Measurements from ENCODE around the gene APBB1.

Gene APBB1

GRCh38 chr11:6389905-6390717 lies 28.8 kb downstream of the APBB1 start, which contains the start of gene SMPD1:
TSS of gene SMPD1 (plus strand) at chr11:6390474. CDS start at chr11:6390599, 125 bp downstream.
- peak; percentile 93 for DNase-seq

GRCh38 chr11:6388748-6389147 lies 30.1 kb downstream of the APBB1 start:
- DNase-seq: no peak

GRCh38 chr11:6387811-6388599 lies 30.9 kb downstream of the APBB1 start:
- DNase-seq: no peak

- DNase-seq: no peak
Observed at GRCh38 chr11:6385046-6385777, 33.7 kb downstream of the APBB1 start.

GRCh38 chr11:6378640-6378989 lies 40.3 kb downstream of the APBB1 start:
- no peak for DNase-seq

GRCh38 chr11:6377902-6378639 lies 40.8 kb downstream of the APBB1 start:
- DNase-seq: no peak

GRCh38 chr11:6371825-6372224 lies 47.1 kb downstream of the APBB1 start:
- no peak for DNase-seq

DNA sequence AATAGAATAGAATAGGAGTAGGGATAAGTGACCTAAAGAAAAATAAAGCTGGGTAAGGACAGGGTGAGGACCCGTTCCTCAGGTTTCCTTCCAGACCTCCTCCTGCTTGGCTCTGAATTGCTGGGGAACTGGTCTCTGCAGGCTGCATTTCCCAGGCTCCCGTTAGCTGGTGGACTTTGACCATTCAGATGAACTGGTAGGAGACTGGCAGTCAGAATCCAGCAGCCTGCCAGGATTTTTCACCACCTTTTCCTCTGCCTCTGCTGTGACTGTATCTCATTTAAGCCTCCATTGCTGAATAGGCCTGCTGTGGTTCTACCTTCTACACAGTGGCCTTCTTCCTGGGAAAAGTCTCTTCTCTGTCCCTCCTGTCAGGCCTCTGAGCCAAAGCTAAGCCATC lies 53.2 kb downstream of the APBB1 start:
- DNase-seq: no peak

DNA sequence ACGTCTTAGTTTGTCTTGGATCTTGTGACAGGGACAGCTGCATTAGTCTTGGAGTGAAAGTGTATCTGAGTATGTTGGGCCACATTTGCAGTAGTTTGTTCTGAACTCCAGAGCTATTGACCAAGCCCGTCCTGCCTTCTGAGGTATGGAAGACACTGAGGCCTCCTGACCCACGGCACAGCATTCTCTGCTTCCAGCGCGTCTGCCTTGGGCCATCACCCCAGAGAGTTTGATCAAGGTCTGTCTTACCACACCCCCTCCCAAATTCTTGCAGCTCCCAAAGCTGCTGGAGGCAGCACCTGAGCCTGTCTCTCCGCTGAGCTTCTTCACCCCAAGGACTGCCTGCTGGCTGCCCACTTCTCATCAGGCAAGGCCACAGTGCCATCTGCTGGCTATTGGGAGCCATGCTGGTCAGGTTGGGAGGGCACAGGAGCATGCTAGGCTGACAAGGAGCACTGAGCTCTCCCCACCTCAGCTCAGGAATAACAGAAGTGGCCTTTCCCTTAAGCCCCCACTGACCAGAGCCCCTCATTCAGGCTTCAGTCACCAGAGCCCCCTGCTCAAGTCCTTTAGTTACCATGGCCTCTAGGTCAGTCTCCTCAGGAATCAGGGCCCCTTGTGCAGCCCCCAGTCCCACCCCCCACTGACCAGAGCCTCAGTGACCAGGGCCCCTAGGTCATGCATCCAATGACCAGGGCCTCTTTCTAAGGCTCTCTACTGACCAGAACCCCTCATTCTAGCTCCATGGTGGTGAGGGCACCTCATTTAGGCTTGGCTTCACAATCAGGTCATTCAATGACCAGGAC lies 55.8 kb downstream of the APBB1 start:
- DNase-seq: peak; percentile 78

DNA sequence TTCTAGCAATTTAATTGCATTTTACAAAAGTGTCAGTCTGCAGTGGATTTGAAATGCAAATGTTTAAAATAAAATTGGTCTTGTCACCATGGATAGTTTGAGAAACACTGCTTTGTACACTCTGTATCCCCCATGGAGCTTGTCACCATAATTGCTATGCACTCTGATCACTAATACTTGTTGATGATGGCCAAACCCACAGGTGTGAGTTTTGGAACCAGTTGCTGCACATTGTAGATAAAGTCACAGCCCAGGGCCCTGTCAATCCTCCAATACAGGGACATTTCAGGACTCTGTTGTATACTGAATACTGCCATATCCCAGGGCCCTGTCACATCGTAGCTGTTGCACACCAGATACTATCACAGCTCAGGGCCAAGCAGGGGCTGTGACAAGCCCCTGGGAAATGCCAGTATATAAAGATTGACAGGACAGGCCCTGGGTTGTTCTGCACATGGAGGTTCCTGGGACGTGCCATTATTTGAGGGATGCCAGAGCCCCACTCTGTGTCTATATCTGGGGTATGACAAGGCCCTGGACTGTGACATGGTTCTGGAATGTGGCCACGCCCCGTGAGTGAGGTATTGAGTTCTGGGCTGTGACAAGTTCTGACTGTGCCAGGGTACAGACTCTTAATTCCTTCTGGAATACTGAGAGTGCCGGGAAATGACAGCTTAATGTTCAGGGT lies 56.6 kb downstream of the APBB1 start:
- no peak for DNase-seq

DNA sequence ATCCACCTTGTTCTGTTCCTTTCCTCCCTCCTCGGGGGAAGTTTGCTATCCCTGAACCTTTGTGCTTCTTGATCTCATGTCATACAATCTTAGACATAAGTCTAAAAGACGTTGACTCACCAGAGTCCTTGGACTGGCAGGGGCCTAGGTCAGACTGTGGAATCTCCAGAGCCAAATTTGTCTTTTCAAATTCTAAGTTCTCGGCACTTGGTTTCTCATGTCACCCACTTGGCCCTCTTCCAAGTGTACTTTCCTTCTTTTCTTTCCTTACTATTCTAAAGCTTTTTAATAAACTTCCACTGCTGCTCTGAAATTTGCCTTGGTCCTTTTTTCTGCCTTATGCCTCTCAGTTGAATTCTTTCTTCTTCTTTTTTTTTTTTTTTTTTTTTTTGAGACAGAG lies 58.7 kb downstream of the APBB1 start:
- no peak for DNase-seq

GRCh38 chr11:6357222-6357621 lies 61.7 kb downstream of the APBB1 start:
- DNase-seq: peak; percentile 61

GRCh38 chr11:6356503-6357055 lies 62.3 kb downstream of the APBB1 start:
- DNase-seq: no peak

DNA sequence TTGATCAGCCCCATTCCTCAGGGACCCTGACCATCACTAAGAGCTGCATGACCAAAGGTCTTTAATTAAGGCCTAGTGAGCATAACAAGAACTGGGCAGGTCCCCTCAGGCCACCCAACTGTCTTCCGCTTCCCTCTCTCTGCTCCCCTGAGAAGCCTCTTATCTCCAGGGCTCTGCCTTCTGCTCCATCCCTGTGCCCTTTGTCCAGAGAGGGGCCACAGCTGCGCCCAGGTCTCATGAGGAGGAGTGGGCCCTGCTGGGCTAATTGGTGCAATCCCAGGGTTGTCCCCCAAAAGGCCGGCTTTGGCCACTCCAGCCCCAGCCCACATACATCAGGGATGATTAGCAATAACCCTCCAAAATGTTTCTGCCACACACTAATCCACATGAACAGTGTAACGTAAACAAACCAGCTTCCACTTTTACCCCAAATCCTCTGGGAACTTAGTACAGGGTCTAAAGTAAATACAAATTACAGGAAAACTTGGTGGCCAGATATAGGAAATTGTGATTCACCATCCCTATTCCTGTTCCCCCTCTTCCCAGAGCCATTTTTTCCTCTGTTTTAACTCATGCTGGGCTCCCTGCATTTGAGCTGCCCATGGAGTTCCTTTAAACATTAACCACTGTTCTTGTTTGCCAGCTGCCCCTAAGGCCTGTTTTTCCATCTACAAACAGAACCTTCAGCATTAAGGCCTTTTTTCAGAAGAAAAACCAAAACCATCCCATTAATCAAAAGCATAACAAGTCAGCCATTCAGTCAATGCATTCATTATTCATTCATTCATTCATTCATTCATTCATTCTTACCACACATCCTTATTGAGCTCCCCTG lies 64.0 kb downstream of the APBB1 start:
- no peak for DNase-seq

DNA sequence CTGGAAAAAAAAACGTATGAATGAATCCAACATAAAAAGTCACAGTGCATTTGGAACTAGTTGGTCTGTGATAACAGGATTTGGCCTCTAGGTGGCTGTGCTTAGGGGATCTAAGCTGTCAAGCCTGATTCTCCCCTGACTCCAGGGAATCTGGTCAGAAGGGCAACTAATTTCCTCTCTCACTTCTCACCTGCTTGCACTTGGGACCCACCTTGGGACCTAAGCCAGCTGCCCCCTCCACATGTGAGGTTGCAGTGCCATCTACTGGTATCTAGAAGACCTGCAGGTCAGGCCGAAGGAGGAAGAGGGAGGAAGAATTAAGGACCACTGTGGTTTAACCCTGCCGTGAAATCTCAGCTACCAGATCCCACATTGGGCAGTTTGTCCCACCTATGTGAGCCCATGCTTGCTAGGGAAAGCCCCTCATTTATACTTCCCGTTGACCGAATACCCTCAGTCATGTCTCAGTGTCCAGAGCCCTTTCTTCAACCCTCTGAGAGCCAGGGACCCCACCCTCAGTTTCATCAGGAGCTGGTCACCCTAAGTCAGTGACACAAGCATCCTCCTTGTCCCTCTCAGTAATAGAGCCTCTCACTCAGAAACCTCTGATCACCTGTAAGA lies 65.4 kb downstream of the APBB1 start:
- DNase-seq: peak; percentile 66

- peak; percentile 30 for DNase-seq
Observed at GRCh38 chr11:6351782-6352382, 67.0 kb downstream of the APBB1 start.

GRCh38 chr11:6350486-6350885 lies 68.4 kb downstream of the APBB1 start:
- DNase-seq: no peak

GRCh38 chr11:6350043-6350442 lies 68.9 kb downstream of the APBB1 start:
- DNase-seq: no peak

- no peak for DNase-seq
Observed at GRCh38 chr11:6345366-6345765, 73.5 kb downstream of the APBB1 start.
